ENCODE measurements around the gene CD3E.
"Not testable (repeated sequence)": the region's sequence is repeated elsewhere in the genome, so short reads cannot be mapped to it uniquely, and the experiment has no call there.

The CD3E gene

DNA sequence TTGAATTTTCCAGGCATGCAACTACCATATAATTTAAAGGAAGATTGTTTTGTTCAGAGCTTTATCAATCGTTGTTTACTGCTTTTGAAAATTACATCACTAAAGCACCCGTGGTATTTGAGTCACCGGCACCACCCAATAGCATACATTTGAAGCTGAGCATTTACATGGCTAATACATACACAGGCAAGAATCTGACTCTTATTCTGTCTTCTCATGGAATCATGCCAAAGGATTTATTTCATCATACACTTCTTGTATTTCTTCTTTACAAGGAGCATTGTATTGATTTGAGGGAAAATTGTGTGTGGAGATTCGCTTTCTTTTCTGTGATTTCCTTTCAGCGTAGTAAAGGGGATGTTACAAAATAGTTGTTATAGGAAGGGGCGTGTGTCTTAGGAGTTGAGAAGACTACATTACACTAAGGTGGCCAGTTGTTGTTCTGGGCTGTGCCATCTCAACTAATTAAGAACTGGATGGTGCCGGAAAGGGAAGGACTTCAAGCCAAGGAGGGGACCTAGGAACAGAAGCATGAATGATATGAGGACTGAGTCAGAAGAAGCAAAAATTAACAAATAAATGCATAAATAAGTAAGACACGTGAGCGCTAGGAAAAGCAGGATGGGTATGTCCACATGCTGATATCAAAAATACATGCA, 12.9 kb upstream of the CD3E start:
- DNase-seq (ENCODE audit: low spot score) = no peak

- DNase-seq (ENCODE audit: low spot score) = no peak
These were observed 10.5 kb upstream of the CD3E start for GRCh38 chr11:118294053-118294452.

- DNase-seq (ENCODE audit: low spot score) = no peak
These were observed 9.3 kb upstream of the CD3E start for GRCh38 chr11:118295199-118295598.

DNA sequence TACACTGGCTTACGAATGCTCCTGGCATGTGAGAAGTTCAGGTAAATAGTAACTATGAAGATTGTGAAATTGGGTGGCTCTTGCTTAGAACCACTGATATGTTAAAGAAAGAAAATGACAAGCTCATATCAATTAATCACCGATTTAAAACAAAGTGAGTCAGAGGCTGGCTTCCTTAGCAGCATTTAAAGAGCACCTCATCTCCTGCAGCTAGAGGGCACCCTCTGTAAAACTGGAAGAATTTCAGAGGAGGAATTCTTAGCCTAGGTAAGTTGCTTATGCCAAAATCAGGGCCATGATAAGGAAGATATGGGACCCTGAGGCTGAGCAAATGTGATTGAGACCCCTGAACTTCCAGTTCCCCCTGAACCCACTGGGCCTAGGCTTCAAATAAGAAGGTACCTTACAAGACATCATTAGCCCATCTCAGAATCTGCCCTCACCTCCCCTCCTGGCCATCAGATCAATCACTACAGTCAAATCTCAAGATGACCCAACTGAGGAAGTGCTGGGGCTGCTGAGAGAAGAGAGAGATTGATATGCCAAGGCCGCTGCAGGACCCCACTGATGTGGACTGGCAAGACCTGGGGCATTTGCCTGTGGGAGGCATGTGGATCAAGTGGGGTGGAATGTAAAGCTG, 8.6 kb upstream of the CD3E start:
- no peak for DNase-seq (ENCODE audit: low spot score)

DNA sequence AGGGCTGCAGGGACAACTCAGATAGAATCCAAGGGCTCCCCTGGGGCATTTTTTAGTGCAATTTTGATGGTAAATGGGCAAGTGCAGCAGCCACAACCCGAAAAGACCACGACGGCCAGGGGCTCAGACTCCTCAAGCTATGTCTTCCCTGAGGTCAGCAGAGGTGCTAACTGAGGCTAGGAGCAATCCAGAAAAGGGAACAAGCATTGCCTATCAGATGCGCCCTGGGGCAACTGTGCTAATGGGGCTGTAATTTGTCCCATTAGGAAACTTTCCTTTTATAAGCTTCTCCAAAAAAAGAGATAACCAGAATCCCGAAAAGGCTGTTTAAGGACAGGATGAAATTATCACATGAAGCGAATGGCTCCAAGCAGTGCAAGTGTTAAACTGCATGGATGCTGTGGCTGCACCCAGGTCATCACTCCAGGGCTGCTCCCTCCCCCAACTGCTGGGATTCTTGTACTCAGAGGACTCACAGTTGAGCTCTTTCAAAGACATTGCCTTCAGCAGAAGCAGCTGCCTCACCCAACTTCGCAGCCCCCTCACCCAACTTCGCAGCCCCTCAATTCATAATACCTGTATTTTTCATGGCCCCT, 2.8 kb upstream of the CD3E start:
- DNase-seq (ENCODE audit: low spot score) = no peak

- DNase-seq (ENCODE audit: low spot score) = no peak
These were observed 333 bp upstream of the CD3E start for GRCh38 chr11:118304227-118304567.

DNA sequence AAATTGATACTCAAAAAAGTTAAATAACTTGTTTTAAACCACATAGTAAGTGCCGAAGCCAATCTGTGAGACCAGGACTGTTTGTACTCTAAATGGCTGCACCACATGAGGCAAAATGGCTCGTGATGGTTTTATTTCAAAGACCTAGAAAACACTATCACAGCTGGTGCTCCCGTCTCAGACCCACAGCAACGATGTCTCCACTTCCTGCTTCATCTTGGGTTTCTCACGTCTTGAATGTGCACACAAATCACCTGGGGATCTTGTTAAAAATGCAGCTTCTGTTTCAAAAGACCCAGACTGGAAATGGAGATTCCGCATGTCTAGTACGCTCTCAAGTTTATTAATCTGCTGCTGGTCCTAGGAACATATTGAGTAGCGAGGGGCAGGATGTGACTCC, 1.2 kb downstream of the CD3E start:
- no peak for DNase-seq (ENCODE audit: low spot score)

- DNase-seq (ENCODE audit: low spot score) = no peak
These were observed 2.0 kb downstream of the CD3E start for GRCh38 chr11:118306556-118306955.

DNA sequence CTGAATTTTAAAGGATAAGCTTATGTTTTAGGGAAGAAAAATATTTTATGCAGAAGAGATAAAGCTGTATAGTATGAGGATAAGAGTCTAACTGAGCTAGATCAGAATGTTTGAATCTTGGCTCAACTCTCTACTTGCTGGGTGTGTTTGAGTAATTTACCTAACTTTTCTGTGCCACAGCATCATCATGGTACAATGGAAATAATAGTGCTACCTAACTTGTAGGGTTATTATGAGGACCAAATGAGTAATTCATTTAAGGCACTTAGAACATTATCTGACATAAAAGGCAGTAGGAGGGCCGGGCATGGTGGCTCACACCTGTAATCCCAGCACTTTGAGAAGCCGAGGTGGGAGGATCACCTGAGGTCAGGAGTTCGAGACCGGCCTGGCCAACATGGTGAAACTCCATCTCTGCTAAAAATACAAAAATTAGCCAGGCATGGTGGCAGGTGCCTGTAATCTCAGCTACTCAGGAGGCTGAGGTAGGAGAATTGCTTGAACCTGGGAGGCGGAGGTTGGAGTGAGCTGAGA, 4.5 kb downstream of the CD3E start:
- DNase-seq (ENCODE audit: low spot score) = not testable (repeated sequence)

DNA sequence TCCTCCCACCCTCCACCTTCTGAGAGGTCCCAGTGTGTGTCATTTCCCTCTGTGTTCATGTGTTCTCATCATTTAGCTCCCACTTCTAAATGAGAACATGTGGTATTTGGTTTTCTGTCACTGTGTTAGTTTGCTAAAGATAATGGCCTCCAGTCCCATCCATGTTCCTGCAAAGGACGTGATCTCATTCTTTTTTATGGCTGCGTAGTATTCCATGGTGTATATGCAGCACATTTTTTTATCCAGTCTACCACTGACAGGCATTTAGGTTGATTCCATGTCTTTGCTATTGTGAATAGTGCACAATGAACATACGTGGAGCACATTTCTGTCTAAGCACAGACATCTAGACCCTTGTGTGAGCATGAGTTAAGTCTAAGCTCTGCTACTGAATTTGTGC, 5.7 kb downstream of the CD3E start:
- DNase-seq (ENCODE audit: low spot score) = no peak

GRCh38 chr11:118310781-118311485, 6.4 kb downstream of the CD3E start:
- DNase-seq (ENCODE audit: low spot score) = no peak

- DNase-seq (ENCODE audit: low spot score) = no peak
These were observed 7.0 kb downstream of the CD3E start for GRCh38 chr11:118311518-118311917.

DNA sequence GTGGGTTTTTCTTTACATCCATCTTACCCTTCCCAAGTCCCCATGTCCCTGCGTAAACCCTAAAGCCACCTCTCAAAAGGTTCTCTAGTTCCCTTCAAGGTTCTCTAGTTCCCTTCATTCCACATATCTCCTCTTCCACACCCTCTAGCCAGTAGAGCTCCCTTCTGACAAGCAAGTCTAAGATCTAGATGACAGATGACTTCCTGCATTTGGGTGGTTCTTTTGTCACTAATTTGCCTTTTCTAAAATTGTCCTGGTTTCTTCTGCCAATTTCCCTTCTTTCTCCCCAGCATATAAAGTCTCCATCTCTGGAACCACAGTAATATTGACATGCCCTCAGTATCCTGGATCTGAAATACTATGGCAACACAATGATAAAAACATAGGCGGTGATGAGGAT, 7.8 kb downstream of the CD3E start:
- no peak for DNase-seq (ENCODE audit: low spot score)

GRCh38 chr11:118313242-118313641, 8.7 kb downstream of the CD3E start:
- DNase-seq (ENCODE audit: low spot score) = no peak

GRCh38 chr11:118314988-118315411, 10.5 kb downstream of the CD3E start:
- DNase-seq (ENCODE audit: low spot score) = no peak

DNA sequence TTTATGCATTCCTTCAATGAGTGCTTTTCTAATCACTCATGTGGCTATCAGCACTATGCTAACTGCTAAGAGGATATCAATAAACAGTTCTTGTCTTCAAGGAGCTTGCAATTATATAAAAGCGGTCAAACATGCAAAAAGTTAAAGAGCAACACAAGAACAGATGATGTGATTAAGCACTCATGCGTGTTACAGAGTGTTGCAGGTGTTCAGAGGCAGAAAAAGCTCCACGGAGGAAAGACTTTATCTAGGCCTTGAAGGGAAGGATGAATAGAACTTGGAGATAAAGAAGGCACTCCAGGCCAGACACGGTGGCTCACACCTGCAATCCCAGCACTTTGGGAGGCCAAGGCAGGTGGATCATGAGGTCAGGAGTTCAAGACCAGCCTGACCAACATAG, 13.6 kb downstream of the CD3E start:
- DNase-seq (ENCODE audit: low spot score) = no peak

DNA sequence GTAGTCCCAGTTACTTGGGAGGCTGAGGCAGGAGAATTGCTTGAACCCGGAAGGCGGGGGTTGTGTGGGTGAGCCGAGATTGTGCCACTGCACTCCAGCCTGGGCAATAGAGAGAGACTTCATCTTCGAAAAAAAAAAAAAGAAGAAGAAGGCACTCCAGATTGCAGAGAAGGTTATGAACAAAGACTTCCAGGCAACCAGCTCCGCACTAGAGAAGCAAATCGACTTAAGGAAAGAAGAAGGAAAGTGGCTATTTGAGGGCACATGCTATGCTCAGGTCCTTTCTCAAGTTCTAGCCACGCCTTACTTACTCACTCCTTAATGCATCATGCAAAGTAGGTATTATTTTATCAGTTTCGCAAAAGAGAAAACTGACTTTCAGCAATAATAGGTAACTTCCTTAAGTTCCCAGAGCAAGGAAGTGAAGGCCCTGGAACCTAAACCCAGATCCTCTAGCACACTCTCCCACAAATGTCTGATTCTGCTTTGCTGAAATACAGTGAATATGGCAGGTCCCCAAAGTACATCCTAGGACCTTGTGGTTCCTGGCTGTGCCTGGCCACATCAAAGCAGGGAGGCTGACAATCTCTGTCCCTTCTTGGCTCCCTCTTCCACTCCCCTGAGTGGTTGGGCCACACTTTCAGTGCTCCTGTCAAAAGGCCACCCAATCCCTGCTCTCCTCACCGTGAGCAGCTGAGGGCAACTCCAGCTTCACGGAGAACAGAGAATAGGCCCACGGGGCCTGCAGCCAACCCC, 14.2 kb downstream of the CD3E start:
- no peak for DNase-seq (ENCODE audit: low spot score)

DNA sequence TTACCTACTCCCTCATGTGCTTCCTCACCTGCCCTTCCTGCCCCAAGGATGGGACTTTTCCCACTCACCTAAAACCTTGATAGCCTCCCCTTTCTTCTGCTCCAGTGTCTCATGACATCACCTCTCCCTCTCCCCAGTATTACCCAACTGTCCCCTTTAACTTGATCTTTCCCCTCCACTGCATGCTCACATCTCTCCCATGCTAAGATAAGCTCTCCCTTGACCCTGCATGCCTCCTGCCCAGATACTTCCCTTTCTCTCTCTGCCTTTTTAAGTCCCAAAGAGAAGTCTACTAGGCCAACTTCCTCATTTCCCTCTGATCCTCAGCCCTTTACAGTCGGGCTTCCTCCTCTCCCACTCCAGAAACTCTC, 14.8 kb downstream of the CD3E start:
- peak; percentile 30 for DNase-seq (ENCODE audit: low spot score)

GRCh38 chr11:118320515-118320914, 16.0 kb downstream of the CD3E start:
- DNase-seq (ENCODE audit: low spot score) = no peak

GRCh38 chr11:118321386-118322082, 17.0 kb downstream of the CD3E start:
- DNase-seq (ENCODE audit: low spot score) = no peak

DNA sequence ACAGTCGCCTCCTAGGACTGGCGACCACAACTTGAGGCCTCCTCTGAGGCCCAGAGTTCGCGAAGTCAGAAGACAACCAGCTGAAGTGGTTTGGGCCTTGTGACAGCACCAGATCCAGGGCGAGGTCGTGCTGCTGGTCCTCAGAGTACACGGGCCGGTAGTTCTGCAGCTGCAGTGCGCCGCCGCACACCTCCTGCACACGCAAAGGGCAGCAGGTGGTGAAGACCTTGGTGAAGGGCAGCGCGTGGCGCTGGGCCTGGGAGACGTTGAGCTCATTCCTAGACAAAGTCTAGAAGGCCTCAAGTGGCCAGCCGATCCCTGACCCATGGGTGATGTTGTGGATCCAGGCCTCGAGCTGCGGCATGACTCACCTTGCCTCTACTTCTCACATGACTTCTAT, 18.2 kb downstream of the CD3E start:
- DNase-seq (ENCODE audit: low spot score) = no peak

DNA sequence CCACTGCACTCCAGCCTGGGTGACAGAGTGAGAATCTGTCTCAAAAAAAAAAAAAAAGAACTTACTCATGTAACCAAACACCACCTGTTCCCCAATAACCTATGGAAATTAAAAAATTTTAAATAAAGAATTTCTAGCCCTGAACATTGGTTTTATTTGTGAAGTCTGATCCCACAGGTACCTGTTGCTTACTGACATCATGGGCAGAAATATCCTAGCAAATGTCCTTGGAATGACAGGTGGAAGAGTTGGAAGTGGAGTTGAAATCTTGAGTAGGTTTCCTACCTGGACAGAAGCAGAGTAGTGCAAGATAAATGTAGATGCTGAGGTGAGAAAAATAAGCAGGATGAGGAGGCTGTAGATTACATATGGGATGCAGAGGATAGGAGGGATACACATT, 20.8 kb downstream of the CD3E start:
- DNase-seq (ENCODE audit: low spot score) = no peak
